NCI-H748 (cell line): ENCODE results near the gene TRIM2.

Experiments used
- DNase-seq: peaks from one replicate; lab custom pipeline; 2025; ENCODE audit not compliant: unreplicated experiment; lab: John Stamatoyannopoulos, UW

The TRIM2 gene

DNA sequence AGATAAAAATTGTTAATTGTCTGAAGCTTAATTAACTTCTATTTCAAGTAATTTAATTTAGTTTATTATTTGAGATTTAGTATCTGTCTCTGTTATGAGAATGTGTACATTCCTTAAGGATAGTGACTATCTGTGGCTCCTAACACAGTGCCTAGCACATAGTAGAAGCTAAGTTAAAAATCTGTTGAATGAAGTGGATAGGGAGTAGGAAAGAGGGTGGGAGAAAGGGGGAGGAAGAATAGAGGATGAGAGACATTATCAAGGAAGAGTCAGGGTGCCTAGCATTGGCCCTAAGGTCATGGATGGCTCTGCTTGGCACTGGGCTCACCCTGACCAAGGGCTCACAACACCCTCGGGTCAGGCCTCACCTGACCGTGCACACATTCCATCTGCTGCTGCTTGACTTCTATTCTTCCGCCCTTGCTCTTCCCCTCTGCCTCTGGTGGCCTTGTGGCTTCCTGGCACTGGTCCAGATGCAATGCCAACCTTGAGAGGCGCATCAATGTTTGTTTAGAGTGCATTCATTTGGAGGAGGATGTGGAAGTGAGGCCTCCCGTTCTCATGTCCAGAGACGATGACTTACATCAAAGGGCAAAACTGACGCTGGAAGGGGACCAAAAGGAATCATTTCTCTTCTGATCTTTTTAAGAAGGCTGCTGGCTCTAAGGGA is 42.3 kb downstream of the TRIM2 start:
- peak; percentile 38 for DNase-seq

DNA sequence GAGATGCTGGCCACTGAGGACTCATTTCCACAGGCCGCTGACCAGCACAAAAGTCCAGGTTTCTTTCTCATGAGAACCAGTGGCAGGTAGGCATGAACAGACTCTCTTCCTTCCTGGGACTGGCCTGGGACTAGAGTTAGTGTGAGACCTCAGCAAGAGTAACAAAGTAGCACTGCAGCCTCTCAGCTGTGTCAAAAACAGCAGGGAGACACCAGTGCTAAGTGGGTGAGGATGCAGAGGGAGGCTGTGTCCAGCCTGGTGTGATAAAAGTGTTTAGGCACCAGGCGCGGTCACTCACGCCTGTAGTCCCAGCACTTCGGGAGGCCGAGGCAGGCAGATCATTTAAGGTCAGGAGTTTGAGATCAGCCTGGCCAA is 42.9 kb downstream of the TRIM2 start:
- DNase-seq, result no peak

DNA sequence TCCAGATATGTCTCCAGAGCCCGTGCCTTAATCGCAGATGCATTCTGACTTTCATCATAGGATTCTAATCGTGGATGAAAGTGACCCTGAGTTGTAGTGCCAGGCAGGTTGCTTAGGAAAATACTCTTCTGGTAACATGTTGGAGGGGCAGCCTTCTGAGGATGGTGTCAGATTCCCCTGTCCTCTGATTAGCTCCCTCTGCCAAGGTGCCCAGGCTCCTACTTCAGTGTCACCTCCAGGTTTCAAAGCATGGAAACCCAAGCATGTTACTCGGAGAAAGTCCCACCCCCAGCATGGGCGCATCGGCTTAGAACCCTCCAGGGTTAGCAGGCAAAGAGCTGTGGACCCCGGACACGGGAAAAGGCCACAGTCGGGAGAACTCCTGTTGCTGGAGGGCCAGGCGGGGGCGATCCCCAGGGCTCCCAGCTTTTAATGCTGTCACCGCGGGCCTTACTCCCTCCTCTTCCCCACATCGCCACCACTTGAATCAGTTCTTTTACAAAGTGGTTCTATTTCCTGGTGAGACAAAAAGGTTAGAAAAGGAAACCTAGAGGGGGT is 44.5 kb downstream of the TRIM2 start:
- peak; percentile 61 for DNase-seq

DNA sequence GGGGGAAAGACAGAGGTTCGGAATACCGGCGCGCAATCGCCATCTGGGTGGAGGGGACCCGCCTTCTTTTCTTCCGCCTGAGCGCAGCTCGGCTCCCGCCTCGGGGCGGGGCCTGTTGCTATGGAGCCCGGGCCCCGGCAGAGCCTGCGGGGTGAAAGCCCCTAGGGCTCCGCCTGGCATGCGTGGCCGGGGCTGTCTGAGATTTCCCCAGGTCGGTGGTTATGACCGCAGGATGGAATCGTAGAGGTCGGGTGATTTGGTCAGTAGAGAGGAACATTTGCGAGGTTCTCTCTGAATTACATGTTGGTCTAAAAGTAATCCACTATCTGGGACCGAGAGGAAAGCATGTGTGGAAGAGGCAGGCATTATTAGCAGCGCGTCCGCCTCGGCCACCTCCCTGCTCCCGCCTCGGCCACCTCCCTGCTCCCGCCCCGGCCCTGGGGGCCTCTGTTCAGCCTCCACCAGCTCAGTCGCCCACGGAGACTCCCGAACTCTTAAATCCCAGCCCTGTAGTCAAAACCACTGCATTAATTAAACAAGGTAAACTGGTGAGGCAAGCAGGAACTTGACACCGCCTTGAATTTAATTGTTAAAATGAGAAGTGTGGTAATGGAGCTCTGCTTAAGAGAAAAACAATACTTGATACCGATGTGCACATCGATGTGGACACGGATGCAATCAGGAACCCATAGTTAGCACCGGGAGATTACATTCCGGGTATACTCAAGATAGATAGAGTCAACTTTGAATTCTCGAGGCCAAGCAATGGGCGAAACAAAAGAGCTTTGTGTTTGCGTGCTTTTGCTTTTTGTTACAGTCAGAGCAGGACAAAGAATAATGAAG is 45.2 kb downstream of the TRIM2 start:
- peak; percentile 88 for DNase-seq

DNA sequence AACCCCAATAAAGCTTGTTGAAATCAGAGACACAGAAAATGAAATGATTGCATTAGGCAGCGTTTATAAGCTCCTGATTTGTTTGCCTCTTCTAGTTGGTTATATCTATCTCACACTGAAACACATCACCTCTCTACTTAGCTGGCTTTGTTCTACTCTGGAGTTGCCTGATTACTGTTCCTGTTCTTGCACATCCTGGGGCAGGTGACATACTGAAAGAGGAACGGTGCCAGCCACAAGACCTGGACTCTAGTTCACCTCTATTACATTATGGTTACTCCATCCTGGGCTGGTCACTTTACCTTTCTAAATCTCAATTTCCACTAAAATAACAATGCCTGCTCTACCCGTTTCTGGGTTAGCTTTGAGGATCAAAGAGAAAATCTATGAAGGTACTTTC is 47.9 kb downstream of the TRIM2 start:
- no peak for DNase-seq

DNA sequence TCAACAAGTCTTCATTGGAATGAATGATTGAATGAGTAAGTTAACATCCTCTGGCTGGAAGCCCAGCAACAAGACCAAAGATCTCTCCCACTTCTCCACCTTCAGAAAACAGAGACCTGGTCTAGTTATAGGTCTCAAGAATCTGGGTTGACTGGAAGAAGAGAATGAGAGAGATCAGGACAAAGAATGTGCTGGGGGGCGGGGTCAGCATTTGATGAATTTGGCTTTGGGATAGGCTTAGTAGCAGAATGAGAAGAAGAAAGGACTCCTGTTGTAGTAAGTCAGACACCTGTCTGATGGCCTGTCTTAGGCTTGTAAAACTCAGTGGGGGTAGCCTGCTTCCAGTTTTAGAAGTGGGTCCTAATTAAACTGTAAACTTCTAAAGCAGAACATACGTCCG is 51.0 kb downstream of the TRIM2 start:
- DNase-seq, result no peak

DNA sequence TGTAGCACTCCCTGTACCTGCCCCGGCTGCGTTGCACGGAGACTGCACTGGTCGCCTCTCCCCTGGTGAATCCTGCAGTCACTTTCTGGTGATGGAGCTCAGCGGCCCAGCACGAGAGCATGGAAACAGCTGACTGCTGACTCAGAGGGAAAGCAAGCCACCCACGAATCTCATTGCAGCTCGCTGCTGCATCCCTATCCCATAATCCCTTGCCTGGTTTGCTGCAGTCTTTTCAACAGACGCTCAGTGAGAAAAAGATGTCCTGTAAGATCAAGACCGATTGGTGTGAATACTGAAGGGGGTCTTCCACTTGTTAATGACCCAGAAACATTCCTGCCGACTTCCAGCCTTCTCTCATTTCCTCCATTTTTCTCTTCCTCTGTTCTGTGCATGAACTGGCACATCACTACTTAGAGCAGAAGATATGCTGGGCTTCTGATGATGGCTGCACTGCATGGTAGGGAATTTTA is 52.9 kb downstream of the TRIM2 start:
- peak; percentile 82 for DNase-seq

DNA sequence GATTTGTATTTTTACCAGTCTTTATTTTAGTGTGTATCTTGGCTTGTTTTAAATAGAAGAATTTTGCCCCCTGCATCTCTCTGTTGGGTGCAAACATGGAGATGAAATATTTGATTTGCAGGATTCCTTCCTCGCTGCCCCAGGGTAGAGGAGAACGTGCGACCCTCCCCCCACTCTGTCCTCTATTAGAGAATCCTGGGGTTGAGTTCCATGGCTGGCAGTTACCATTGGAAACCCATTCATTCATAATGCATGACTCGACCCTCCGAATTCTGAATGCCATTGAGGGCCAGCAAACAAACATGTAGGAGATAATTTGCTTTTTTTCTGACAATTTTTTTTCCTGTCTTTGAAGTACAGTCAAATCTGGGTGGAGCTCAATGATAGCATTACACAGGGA is 53.7 kb downstream of the TRIM2 start:
- DNase-seq, result peak; percentile 56

DNA sequence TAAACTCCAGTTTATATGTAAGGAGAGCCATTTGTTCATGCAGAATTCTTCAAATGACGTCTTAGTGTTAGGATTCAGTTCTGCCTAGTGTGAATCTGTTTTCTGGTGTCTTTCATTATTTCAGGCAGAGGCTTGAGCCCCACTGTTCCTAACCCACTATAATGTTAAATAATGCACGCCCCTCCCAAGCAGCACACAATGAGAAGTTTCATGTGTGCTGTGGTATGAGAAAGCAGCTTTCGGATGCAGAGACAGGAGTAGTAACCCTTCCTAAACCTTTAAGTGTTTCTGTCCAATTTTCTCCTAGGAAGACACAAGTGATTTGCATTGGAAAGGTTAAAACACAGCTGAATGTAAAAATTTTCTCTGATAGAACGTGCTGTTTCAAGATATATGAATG is 54.5 kb downstream of the TRIM2 start:
- no peak for DNase-seq

DNA sequence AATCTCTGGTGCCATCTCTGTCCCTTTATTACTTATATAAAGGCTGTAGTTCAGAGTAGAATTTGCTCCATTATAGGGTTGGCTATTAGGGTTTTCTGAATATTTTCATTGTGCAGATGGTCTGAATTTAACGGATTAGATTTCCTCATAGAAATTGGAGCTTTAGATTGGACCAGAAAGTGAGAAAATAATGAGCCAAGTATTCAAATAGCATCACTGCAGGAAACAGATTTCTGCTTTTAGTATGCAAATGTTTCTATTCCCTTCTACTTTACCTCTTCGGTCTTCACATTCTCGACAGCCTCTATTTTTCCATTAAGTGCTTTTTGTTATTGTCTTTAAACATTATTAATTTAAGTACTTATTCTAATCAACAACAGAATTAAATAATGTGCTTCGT is 55.4 kb downstream of the TRIM2 start:
- no peak for DNase-seq

DNA sequence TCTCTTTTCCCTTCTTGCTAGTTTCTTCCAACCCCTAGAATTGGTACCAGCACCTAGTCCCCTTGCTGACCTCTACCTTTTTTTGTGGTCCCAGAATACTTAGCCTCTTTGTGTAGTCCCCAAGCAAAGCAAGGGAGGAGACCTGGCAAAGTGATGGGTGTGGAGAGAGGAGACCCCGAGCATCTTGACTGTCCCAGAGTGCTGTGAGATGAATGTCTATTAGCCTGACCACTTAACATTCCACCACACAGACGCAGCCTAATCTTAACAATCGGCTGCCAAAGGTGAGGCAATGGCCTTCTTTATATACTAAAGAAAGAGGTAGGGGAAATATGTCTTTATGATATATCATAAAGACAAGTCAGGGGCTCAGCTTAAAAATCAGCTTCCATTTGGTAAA is 55.9 kb downstream of the TRIM2 start:
- DNase-seq, result no peak

DNA sequence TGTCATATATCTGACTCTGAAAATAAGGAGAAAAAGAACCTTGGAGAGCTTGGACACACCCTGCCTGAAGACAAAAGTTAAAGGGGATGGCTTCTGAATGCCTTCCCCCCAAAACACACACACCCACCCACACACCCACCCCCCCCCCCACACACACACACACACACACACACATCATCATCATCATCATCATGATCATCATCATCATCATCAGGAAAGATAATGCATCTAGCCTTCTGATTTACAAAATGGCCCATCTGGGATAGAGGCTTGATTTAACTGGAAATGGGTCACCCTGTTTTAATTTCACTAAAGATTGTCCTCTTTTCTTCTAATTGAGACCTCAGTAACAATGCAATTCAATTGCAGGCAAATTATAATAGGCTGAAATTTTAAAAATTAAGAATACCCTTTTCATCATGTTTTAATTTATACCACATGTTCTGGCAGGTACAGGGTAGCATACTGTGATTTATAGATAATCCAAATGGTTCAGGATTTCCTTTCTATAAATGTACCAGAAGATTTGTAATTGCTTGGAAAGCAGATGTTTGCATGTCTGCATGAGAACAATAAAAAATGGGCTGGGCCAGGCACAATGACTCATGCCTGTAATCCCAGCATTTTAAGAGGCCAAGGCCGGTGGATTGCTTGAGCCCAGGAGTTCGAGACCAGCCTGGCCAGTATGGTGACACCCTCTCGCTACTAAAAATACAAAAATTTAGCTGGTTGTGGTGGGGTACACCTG is 56.5 kb downstream of the TRIM2 start:
- no peak for DNase-seq

DNA sequence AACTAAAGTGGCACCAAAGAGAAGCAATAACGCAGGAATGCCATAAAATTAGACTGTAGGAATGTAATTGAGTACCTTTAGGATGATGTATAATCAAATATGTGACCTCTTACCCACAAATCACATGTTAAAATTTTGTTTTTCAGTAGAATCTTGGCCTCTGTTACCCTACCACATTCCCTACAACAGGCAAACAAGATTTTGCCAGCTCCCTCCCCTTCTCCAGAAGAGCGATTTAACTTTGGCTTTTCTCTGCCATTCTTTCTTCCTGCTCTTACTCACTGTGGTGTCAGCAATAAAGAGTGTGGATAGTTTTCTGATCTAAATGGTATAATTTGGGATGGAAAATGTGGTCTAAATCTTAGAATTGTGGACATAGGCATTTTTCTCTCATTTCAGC is 57.2 kb downstream of the TRIM2 start:
- no peak for DNase-seq

DNA sequence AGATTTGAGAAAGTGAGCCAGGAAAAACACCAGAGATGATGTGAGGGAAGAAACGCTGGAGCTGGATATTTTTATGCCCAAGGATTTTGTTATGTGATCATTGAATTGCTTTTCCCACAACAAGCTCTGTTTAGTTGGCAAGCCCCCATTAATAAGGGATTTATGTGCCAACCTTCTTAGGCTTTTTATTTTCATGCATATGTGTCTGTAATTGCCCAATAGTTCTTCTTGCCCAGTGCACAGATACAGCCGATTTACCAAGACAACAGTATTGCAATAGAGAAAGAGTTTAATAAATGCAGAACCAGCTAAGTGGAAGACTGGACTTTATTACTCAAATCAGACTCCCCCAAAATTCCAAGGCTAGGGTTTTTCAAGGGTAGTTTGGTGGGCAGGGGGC is 57.7 kb downstream of the TRIM2 start:
- DNase-seq, result no peak

DNA sequence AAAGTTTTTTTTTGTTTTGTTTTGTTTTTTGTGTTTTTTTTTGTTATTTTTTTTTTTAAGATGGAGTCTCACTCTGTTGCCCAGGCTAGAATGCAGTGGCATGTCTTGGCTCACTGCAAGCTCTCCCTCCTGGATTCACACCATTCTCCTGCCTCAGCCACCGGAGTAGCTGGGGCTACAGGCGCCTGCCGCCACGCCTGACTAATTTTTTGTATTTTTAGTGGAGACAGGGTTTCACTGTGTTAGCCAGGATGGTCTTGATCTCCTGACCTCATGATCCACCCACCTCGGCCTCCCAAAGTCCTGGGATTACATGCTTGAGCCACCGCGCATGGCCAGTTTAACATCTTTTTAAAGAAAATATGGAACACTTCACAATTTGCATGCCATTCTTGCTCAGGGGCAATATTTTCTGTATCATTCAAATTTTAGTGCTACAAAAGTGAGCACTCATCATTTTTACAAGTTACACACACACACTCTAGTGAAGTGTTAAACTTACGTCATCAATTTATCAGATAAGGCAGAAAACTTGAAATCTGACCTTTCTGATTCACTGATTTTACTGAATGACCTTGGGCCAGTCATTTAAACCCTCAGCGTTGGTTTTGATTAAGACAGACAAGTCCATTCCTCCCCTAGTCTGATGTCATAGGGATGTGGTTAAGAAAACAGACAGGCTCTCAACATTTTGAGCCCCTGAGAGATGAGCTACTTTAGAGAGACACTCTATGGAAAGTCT is 61.2 kb downstream of the TRIM2 start:
- no peak for DNase-seq

DNA sequence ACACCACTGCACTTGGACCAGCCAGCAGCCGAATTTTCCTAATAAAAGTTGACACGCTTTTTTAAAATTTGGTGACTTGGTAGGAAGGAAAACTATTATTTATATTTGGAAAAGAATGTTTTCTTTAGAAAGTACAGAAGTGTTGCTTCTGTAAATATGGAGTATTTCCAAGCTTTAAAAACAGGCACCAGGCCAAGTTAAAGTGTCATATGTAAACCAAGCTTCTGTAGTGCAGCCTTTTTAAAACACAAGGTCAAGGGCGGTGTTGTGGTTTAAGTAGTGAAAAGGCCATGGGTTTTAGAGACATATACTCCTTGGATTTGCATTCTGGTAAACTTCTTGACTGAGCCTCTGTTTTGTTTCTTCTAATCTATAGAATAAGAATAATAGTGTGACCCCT is 62.7 kb downstream of the TRIM2 start:
- DNase-seq, result no peak

DNA sequence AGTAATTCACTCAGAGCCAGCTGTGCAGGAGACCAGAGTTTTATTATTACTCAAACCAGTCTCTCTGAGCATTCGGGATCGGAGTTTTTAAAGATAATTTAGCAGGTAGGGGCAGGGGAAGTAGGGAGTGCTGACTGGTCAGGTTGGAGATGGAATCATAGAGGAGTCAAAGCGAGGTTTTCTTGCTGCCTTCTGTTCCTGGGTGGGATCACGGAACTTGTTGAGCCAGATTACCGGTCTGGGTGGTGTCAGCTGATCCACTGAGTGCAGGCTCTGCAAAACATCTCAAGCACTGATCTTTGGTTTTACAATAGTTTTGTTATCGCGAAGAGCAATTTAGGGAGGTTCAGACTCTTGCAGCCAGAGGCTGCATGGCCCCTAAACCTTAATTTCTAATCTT is 63.6 kb downstream of the TRIM2 start:
- DNase-seq, result no peak

DNA sequence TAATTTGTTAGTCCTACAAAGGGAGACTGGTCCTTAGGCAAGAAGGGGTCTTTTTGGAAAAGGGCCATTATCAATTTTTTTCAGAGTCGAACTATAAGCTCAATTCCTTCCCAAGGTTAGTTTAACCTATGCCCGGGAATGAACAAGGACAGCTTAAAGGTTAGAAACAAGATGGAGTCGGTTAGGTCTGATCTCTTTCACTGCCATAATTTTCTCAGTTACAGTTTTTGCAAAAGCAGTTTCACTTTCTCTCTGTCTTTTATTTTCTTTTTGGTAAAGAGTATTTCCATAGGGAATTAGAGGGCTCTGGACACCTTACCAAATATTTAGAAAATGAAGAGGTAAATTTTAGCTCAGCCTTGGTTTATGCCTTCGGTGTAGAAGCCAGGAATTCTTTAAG is 64.1 kb downstream of the TRIM2 start:
- no peak for DNase-seq

DNA sequence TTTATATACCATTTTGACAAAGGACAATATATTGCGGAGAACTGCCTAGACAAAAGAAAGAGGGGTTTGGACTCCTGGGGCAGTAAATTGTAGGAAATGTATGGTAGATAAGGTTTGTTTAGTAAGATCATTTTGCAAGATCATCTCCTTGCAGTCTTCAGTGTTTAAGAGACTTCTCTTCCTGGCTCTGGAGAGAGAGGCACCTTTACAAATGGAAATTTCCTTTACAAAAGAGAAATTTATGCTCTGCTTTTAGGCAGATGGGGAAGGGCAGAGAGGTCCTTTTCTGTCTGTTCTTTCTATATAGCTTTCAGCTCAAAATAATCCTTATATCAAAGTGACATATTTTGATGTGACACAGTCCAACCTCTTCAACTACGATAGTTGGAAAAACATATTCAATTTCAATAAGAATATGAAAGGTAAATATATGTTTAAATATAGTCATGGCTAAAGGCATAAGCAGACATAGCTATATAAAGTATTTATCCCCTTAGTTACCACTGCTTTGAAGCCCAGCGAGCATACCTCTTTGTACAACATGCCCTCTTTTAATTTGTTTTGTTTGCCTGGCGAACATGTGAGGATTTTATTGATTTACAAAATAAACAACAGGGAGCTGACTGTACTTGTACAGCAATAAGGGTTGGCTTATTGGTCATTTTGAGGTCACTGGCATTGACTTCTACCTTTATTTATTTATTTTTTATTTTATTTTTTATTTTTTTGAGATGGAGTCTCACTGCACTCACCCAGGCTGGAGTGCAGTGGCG is 65.2 kb downstream of the TRIM2 start:
- no peak for DNase-seq

DNA sequence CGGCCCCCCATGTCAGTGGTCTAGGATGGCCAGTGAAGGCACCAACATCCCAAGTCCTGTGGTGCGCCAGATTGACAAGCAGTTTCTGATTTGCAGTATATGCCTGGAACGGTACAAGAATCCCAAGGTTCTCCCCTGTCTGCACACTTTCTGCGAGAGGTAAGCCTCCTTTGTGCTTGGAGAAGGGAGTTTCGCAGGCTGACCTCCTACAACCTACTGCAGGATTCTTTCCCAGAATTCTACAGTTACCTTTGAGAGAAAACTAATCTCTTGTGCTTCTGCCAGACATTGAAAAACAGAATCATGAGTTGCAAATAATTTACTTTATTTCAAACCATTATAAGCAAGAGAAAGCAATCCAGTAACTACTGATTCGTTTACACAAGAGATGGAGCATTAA is 66.1 kb downstream of the TRIM2 start:
- no peak for DNase-seq
